Fibroblast of lung (primary cell): ENCODE measurements around the gene TEX13A. TPM values are rescaled to one million over a fixed set of nuclear protein-coding genes. Genes with fewer than 3 reads are reported as not detected.

Experiments
- DNase-seq, 2 donors: peaks; one replicate each; pipeline versions ENCODE4 v3.0.0 to v3.0.0-alpha.2; 2010; ENCODE audit warnings: low read depth in 2 of 2
- H2AFZ ChIP-seq: 2 replicates; pipeline ENCODE4 v1.5.1; 2012; ENCODE audit warnings: low read length, control low read depth, inconsistent platforms
- H3K27ac ChIP-seq: 2 replicates; pipeline ENCODE4 v1.5.1; 2011; ENCODE audit warnings: low read length, control low read depth; ENCODE audit not compliant: insufficient read depth
- H3K27me3 ChIP-seq: 2 replicates; pipeline ENCODE4 v1.5.1; 2011; ENCODE audit warnings: mild to moderate bottlenecking, low read length; ENCODE audit not compliant: control insufficient read depth, insufficient read depth
- H3K36me3 ChIP-seq: 2 replicates; pipeline ENCODE4 v1.5.1; 2011; ENCODE audit warnings: low read length; ENCODE audit not compliant: control insufficient read depth, insufficient read depth
- H3K4me1 ChIP-seq: 2 replicates; pipeline ENCODE4 v1.5.1; 2011; ENCODE audit warnings: low read length; ENCODE audit not compliant: control insufficient read depth, insufficient read depth; ENCODE audit errors: extremely low read depth
- H3K4me2 ChIP-seq: 2 replicates; pipeline ENCODE4 v1.5.1; 2011; ENCODE audit warnings: low read length, control low read depth; ENCODE audit not compliant: insufficient read depth; ENCODE audit errors: extremely low read depth
- H3K4me3 ChIP-seq, 4 experiments: fragments of 200-600 bp in 1 of 4; sonication (generic) in 1 of 4; replicated peaks in 1 of 4; 2 replicates each; pipeline ENCODE4 v1.5.1; 2011 to 2016; ENCODE audit warnings: low read length in 4 of 4, low read depth in 3 of 4, mild to moderate bottlenecking in 3 of 4, control low read depth in 2 of 4, inconsistent platforms in 1 of 4, mixed read lengths in 1 of 4; ENCODE audit not compliant: insufficient read depth in 1 of 4; ENCODE audit errors: control extremely low read depth in 1 of 4
- H3K79me2 ChIP-seq: 2 replicates; pipeline ENCODE4 v1.5.1; 2012; ENCODE audit warnings: mild to moderate bottlenecking, low read length, inconsistent platforms; ENCODE audit not compliant: control insufficient read depth, insufficient read depth
- H3K9ac ChIP-seq: 2 replicates; pipeline ENCODE4 v1.5.1; 2011; ENCODE audit warnings: mild to moderate bottlenecking, low read length, control low read depth; ENCODE audit not compliant: insufficient read depth
- H3K9me3 ChIP-seq: 2 replicates; pipeline ENCODE4 v1.5.1; 2012; ENCODE audit warnings: low read depth, low read length; ENCODE audit not compliant: control insufficient read depth, insufficient read depth
- H4K20me1 ChIP-seq: 2 replicates; pipeline ENCODE4 v1.5.1; 2011; ENCODE audit warnings: low read length; ENCODE audit not compliant: control insufficient read depth, insufficient read depth; ENCODE audit errors: extremely low read depth
- CTCF ChIP-seq, 2 donors: IDR thresholded peaks in 1 of 2; conservative IDR thresholded peaks in 1 of 2; 1 replicate in 1 of 2; 2 replicates in 1 of 2; pipeline ENCODE4 v1.5.1; 2011 to 2012; ENCODE audit warnings: low read length in 2 of 2, control low read depth in 1 of 2, inconsistent platforms in 1 of 2, low read depth in 1 of 2, mild to moderate bottlenecking in 1 of 2
- EZH2 ChIP-seq: IDR thresholded peaks from 2 replicates; pipeline ENCODE4 v1.5.1; 2012; ENCODE audit warnings: low read length, control low read depth, mild to moderate bottlenecking; ENCODE audit errors: missing control alignments
- polyA plus RNA-seq, 2 donors: library from polyadenylated mRNA; depleted of rRNA in 1 of 2; stranded (reverse) in 1 of 2; unstranded in 1 of 2; fragments of >200 nt; gene quantifications; 2 replicates each; pipeline ENCODE4 v1.2.1, GENCODE V29; 2011 to 2012; ENCODE audit warnings: missing spikeins in 1 of 2
- total RNA-seq: library from RNA; depleted of rRNA; stranded (reverse); fragments of >200 nt; gene quantifications from 2 replicates; pipeline ENCODE4 v1.2.1, GENCODE V29; 2014

TEX13A gene
- total and polyA plus RNA-seq, 2 donors (not counting 1 experiment from before 2014, with no cell fraction given), result not detected

DNA sequence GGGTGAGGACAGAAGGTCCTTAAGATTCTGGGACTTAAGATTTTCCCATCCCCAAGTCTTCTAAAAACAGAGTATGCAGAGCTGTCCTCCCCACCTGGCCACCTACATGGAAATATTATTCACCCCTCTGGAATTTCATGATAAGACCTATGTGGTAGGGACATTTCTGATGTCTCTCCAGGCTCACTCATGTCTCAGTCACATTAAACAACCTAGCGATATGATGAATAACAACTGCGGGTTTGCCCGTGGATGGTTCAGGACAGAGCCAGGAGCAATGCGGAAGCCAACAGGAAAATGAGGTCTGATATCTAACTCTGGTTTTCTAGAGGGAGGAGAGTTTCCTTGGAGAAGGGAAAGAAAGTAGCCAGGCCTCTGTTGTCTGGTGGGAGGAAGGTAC is 47.4 kb downstream of the TEX13A start:
- DNase-seq, result no peak
- TF ChIP-seq CTCF (conservative IDR thresholded peaks at IDR 0.05 in 1 of 2, IDR thresholded peaks at IDR 0.05 in 1 of 2; ENCODE audit: low read depth in 1 of 2, low read length in 2 of 2) (no peak), EZH2 (no peak)
- H3K27me3 ChIP-seq, result no peaks in the 10 kb centered on the region
- no peaks in the 10 kb centered on the region for H3K79me2 ChIP-seq
- H3K9ac ChIP-seq, result no peak overlapping the region
- H3K27ac ChIP-seq, result no peak overlapping the region
- H3K36me3 ChIP-seq, result no peaks in the 10 kb centered on the region
- no peaks in the 10 kb centered on the region for H4K20me1 ChIP-seq
- H2AFZ ChIP-seq, result no peak overlapping the region
- H3K4me1 ChIP-seq, result no peaks in the 10 kb centered on the region
- no peak overlapping the region for H3K4me3 ChIP-seq
- no peaks in the 10 kb centered on the region for H3K9me3 ChIP-seq
- no peak overlapping the region for H3K4me2 ChIP-seq
